PC-9 (cell line): ENCODE measurements around the gene LOXL1.

Experiments used
- EZH2 ChIP-seq: fragments of 200-600 bp; sonication (generic); IDR thresholded peaks from 2 replicates; pipeline ENCODE4 v1.8.0; 2017; ENCODE audit warnings: antibody characterized with exemption, low read depth
- TF ChIP-seq, protein P1 (sequence below): fragments of 200-600 bp; sonication (generic); conservative IDR thresholded peaks from 2 replicates; pipeline ENCODE4 v1.6.1; 2017; ENCODE audit warnings: mixed run types, antibody characterized with exemption, mild to moderate bottlenecking, moderate library complexity

DNA sequence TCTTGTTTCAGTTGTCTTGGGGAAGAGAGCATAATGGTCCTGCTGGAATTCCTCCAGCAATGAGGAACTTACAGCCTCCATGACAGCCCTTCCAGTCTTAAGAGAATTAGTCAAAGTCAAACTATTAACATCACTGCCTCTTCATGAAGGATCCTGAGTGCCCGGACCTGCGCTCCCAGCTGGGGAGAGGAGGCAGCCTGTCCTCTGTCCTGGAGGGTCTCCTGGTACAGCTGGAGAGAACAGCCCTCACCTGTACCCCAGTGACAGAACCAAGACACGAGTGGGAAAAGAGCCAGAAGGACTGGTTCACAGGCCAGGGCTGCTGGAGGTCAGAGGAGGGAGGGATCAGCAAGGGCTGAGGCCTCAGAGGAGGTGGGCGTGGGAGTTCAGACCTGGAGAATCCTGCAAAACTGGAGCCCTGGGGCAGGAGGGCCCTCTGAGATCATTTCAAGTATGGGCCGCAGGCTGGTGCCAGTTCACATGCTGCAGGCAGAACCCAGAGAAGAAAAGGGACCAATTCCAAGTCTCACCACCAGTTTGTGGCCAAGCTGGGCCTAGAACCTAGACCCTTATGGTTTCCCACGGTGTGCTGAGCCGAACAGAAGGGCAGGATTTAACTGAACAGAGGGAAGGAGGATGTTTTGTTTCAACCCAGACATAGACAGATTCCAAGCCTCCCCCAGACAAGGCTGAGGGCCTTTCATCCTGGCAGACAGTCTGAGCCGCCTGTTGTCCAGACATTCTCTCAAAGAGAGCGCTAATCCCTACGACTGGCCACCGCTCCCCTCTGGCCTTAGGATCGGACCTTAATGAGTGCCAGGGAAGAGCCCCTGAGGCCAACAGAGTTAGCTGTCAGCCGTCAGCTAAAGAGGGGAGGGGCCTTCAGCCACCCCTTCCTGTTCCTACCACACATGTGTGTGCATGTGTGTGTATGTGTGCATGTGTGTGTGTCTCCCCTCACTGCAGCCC is 18.2 kb downstream of the LOXL1 start:
- TF ChIP-seq EZH2: no peak
- TF ChIP-seq, protein P1, sequence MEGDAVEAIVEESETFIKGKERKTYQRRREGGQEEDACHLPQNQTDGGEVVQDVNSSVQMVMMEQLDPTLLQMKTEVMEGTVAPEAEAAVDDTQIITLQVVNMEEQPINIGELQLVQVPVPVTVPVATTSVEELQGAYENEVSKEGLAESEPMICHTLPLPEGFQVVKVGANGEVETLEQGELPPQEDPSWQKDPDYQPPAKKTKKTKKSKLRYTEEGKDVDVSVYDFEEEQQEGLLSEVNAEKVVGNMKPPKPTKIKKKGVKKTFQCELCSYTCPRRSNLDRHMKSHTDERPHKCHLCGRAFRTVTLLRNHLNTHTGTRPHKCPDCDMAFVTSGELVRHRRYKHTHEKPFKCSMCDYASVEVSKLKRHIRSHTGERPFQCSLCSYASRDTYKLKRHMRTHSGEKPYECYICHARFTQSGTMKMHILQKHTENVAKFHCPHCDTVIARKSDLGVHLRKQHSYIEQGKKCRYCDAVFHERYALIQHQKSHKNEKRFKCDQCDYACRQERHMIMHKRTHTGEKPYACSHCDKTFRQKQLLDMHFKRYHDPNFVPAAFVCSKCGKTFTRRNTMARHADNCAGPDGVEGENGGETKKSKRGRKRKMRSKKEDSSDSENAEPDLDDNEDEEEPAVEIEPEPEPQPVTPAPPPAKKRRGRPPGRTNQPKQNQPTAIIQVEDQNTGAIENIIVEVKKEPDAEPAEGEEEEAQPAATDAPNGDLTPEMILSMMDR: no peak
